ENCODE measurements around the gene ACACA.
"Not testable (repeated sequence)": the region's sequence is repeated elsewhere in the genome, so short reads cannot be mapped to it uniquely, and the experiment has no call there.

ACACA gene

GRCh38 chr17:37358830-37359681 lies 47.6 kb downstream of the ACACA start:
- in situ Hi-C loops (cut with HindIII; ENCODE audit: low pct_unique_long_range_greater_than_20kb, low sequenced_read_pairs), result no loop called here
- TF ChIP-seq JUND (IDR thresholded peaks at IDR 0.05; ENCODE audit: low read depth), result no peak
- peak; percentile 93 to 97 for DNase-seq (ENCODE audit: low read depth in 1 of 2, low spot score in 1 of 2)

GRCh38 chr17:37358098-37358829 lies 48.4 kb downstream of the ACACA start:
- no peak for TF ChIP-seq JUND (IDR thresholded peaks at IDR 0.05; ENCODE audit: low read depth)
- peak; percentile 70 to 72 for DNase-seq (ENCODE audit: low read depth in 1 of 2, low spot score in 1 of 2)
- in situ Hi-C loops (cut with HindIII; ENCODE audit: low pct_unique_long_range_greater_than_20kb, low sequenced_read_pairs), result no loop called here

DNA sequence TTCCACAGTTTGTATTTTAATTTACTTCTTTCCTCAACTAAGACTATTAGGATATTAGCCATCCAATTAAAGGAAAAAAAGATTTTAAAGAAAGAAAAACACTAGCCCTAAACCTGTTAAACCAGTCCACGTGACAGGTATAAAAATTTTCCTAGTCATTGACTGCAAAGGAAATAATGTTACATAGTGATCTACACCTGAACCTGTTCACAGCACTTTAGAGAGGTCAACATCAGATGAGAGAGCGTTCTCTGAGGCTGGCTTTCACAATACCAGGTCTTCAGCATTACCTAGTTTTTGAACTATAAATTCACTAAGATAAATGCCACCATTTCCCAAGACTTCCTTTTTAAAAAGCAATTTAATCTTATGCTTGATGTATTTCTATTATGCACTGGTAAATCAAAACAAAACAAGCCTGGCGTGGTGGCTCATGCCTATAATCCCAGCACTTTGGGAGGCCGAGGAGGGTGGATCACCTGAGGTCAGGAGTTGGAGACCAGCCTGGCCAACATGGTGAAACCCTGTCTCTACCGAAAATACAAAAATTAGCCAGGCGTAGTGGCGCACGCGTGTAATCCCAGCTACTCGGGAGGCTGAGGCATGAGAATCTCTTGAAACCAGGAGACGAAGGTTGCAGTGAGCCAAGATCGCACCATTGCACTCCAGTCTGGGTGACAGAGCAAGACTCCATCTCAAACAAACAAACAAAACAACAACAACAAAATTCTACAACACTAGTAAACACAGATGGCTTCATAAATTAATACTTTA lies 49.7 kb downstream of the ACACA start:
- in situ Hi-C loops (cut with HindIII; ENCODE audit: low pct_unique_long_range_greater_than_20kb, low sequenced_read_pairs), result not testable (repeated sequence)
- DNase-seq (ENCODE audit: low read depth in 1 of 2, low spot score in 1 of 2), result peak in 1 of 2 experiments; percentile 40

DNA sequence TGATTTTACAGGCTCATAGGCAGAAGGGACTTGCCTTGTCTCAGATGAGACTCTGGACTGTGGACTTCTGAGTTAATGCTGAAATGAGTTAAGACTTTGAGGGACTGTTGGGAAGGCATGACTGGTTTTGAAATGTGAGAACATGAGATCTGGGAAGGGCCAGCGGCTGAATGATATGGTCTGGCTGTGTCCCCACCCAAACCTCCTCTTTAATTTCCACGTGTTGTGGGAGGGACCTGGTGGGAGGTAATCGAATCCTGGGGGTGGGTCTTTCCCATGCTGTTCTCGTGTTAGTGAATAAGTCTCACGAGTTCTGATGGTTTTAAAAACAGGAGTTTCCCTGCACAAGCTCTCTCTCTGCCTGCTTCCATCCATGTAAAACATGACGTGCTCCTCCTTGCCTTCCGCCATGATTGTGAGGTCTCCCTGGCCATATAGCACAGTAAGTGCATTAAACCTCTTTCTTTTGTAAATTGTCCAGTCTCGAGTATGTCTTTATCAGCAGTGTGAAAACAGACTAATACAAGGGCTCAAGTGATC lies 59.7 kb downstream of the ACACA start:
- in situ Hi-C loops (cut with HindIII; ENCODE audit: low pct_unique_long_range_greater_than_20kb, low sequenced_read_pairs), result not testable (repeated sequence)

GRCh38 chr17:37344519-37344918 lies 62.1 kb downstream of the ACACA start:
- TF ChIP-seq JUND (IDR thresholded peaks at IDR 0.05; ENCODE audit: low read depth), result no peak
- in situ Hi-C loops (cut with HindIII; ENCODE audit: low pct_unique_long_range_greater_than_20kb, low sequenced_read_pairs), result no loop called here
- DNase-seq (ENCODE audit: low read depth in 1 of 2, low spot score in 1 of 2), result no peak

More for the DNA sequence above, 59.7 kb downstream of the ACACA start:
- DNase-seq (ENCODE audit: low read depth in 1 of 2, low spot score in 1 of 2), result not testable (repeated sequence)

- DNase-seq (ENCODE audit: low read depth in 1 of 2, low spot score in 1 of 2), result no peak
- in situ Hi-C loops (cut with HindIII; ENCODE audit: low pct_unique_long_range_greater_than_20kb, low sequenced_read_pairs), result no loop called here
- TF ChIP-seq JUND (IDR thresholded peaks at IDR 0.05; ENCODE audit: low read depth), result no peak
Measured at GRCh38 chr17:37342589-37342988, 64.0 kb downstream of the ACACA start.

- no peak for DNase-seq (ENCODE audit: low read depth in 1 of 2, low spot score in 1 of 2)
- in situ Hi-C loops (cut with HindIII; ENCODE audit: low pct_unique_long_range_greater_than_20kb, low sequenced_read_pairs), result no loop called here
- no peak for TF ChIP-seq JUND (IDR thresholded peaks at IDR 0.05; ENCODE audit: low read depth)
Measured at GRCh38 chr17:37340804-37341203, 65.8 kb downstream of the ACACA start.

DNA sequence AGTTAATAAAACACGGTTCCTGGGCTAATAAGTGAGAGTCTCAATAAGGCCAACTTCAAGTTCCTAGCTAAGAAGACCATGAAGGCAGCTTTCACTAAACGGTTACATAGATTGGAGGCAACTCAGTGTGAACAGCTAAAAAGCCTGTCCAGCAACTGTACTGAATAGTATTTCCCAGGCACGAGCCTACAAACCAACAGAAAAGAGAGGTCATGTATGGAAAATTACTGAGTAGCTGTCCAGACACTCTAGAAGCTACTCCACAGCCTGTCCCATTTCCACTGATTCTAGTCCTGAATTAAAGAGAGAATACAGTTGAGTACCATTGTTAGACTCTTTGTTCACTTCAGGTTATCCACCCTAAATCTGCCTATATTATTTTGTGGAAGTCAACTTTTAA lies 67.3 kb downstream of the ACACA start:
- DNase-seq (ENCODE audit: low read depth in 1 of 2, low spot score in 1 of 2), result peak in 1 of 2 experiments; percentile 72
- no peak for TF ChIP-seq JUND (IDR thresholded peaks at IDR 0.05; ENCODE audit: low read depth)
- in situ Hi-C loops (cut with HindIII; ENCODE audit: low pct_unique_long_range_greater_than_20kb, low sequenced_read_pairs), result no loop called here

- TF ChIP-seq JUND (IDR thresholded peaks at IDR 0.05; ENCODE audit: low read depth), result no peak
- DNase-seq (ENCODE audit: low read depth in 1 of 2, low spot score in 1 of 2), result no peak
- in situ Hi-C loops (cut with HindIII; ENCODE audit: low pct_unique_long_range_greater_than_20kb, low sequenced_read_pairs), result no loop called here
Measured at GRCh38 chr17:37338847-37339246, 67.8 kb downstream of the ACACA start.

GRCh38 chr17:37327341-37328090 lies 79.1 kb downstream of the ACACA start:
- in situ Hi-C loops (cut with HindIII; ENCODE audit: low pct_unique_long_range_greater_than_20kb, low sequenced_read_pairs), result no loop called here
- no peak for DNase-seq (ENCODE audit: low read depth in 1 of 2, low spot score in 1 of 2)

DNA sequence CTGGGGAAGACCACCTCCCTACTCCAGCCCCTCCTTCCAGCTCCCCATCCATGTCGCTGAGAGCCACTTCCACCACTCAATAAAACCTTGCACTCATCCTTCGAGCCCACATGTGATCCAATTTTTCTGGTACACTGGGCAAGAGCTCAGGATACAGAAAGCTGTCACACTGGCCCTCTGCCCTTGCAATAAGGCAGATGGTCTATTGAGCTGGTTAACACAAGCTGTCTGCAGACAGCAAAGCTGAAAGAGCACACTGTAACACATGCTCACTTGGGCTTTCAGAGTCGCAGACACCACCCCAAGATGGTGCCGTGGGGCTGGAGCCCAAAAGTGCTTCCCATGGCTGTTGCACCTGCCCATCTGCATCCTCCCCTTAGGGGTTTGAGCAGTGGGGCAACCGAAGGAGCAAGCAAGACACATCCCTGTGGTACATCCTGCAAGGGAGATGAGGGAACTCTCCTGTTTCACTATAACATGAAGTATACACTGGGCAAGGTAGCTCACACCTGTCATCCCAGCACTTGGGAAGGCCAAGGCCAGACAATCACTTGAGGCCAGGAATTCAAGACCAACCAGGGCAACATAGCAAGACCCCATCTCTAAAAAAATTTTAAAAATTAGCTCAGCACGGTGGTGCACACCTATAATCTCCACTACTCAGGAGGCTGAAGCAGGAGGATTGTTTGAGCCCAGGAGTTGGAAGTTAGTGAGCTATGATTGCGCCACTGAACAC lies 83.6 kb downstream of the ACACA start:
- no peak for TF ChIP-seq JUND (IDR thresholded peaks at IDR 0.05; ENCODE audit: low read depth)
- in situ Hi-C loops (cut with HindIII; ENCODE audit: low pct_unique_long_range_greater_than_20kb, low sequenced_read_pairs), result no loop called here
- no peak for DNase-seq (ENCODE audit: low read depth in 1 of 2, low spot score in 1 of 2)

More at GRCh38 chr17:37327341-37328090, 79.1 kb downstream of the ACACA start:
- no peak for TF ChIP-seq JUND (IDR thresholded peaks at IDR 0.05; ENCODE audit: low read depth)
